Parathyroid adenoma (tissue), 2 donors: ENCODE data around the gene DHRSX.

ENCODE experiments used
- H2AFZ ChIP-seq: fragments of 300-600 bp; sonication (generic); one replicate; pipeline ENCODE4 v1.7.0; 2017; ENCODE audit warnings: antibody characterized with exemption, mild to moderate bottlenecking
- H3K27ac ChIP-seq: fragments of 300-600 bp; sonication (generic); one replicate; pipeline ENCODE4 v1.7.0; 2017
- H3K27me3 ChIP-seq: fragments of 300-600 bp; sonication (generic); one replicate; pipeline ENCODE4 v1.7.0; 2017; ENCODE audit warnings: low read length; ENCODE audit not compliant: control insufficient read depth, insufficient read depth
- H3K36me3 ChIP-seq: fragments of 300-600 bp; sonication (generic); one replicate; pipeline ENCODE4 v1.7.0; 2017; ENCODE audit warnings: low read length; ENCODE audit not compliant: control insufficient read depth, insufficient read depth
- H3K4me1 ChIP-seq: fragments of 300-600 bp; sonication (generic); one replicate; pipeline ENCODE4 v1.7.0; 2017; ENCODE audit warnings: control low read depth
- H3K4me2 ChIP-seq: fragments of 300-600 bp; sonication (generic); one replicate; pipeline ENCODE4 v1.7.0; 2017; ENCODE audit warnings: low read length
- H3K4me3 ChIP-seq: fragments of 300-600 bp; sonication (generic); one replicate; pipeline ENCODE4 v1.7.0; 2017; ENCODE audit warnings: low read depth, low read length
- H3K79me2 ChIP-seq: fragments of 300-600 bp; sonication (generic); one replicate; pipeline ENCODE4 v1.7.0; 2017; ENCODE audit warnings: control low read depth
- H3K9ac ChIP-seq: fragments of 300-600 bp; sonication (generic); one replicate; pipeline ENCODE4 v1.7.0; 2017; ENCODE audit warnings: mild to moderate bottlenecking
- H3K9me3 ChIP-seq: fragments of 300-600 bp; sonication (generic); one replicate; pipeline ENCODE4 v1.7.0; 2017; ENCODE audit warnings: low read length; ENCODE audit not compliant: control insufficient read depth
- TF ChIP-seq, protein P1 (sequence below): fragments of 300-600 bp; sonication (generic); IDR thresholded peaks from one replicate; pipeline ENCODE4 v1.7.0; 2017; ENCODE audit warnings: antibody characterized with exemption, mild to moderate bottlenecking
- donor health status: primary hyperparathyroidism.

Gene DHRSX

DNA sequence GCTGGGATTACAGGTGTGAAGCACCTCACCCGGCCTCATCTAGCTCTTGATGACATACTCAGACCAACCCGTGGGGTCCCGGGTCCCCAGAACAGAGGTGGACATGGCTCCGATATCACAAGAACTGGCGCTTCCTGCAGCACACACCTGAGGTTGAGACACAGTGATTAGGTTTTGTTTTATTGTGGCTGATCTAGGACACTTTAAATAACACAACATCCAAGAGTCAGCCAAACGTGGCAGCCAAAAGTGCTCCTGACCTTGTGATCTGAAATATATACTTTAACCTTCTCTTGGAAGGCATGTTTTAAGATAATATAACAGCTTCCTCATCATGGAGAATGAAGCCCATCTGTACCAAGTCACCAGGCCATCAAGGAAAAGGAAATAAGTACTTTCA is 198.9 kb downstream of the DHRSX start:
- Histone ChIP-seq H3K9me3 (no peaks in the 10 kb centered on the region), H3K36me3 (no peaks in the 10 kb centered on the region), H3K4me2 (no peak overlapping the region), H3K27me3 (no peaks in the 10 kb centered on the region), H3K27ac (no peak overlapping the region), H3K79me2 (no peaks in the 10 kb centered on the region), H3K4me1 (no peaks in the 10 kb centered on the region), H2AFZ (no peak overlapping the region), H3K4me3 (no peak overlapping the region), H3K9ac (no peak overlapping the region)
- TF ChIP-seq, protein P1, sequence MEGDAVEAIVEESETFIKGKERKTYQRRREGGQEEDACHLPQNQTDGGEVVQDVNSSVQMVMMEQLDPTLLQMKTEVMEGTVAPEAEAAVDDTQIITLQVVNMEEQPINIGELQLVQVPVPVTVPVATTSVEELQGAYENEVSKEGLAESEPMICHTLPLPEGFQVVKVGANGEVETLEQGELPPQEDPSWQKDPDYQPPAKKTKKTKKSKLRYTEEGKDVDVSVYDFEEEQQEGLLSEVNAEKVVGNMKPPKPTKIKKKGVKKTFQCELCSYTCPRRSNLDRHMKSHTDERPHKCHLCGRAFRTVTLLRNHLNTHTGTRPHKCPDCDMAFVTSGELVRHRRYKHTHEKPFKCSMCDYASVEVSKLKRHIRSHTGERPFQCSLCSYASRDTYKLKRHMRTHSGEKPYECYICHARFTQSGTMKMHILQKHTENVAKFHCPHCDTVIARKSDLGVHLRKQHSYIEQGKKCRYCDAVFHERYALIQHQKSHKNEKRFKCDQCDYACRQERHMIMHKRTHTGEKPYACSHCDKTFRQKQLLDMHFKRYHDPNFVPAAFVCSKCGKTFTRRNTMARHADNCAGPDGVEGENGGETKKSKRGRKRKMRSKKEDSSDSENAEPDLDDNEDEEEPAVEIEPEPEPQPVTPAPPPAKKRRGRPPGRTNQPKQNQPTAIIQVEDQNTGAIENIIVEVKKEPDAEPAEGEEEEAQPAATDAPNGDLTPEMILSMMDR = no peak

DNA sequence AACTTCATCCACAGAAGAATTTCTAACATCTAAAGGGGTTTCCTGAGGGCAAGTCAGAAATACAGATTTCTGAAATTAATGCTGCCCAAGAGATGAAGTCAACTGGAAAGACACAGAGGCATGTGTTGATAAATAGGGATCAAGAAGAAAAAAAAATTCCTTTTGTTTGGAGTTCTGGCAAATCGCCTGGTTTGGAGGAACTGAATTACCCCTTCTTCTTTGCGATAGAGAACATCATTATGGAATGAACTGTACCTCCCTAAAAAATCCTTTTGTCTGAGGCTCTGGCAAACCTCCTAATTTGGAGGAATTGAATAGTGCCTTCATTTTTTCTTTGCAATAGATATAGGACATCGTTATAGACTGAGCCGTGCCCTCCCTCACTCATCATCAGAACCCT is 200.9 kb downstream of the DHRSX start:
- Histone ChIP-seq H3K4me2 (no peak overlapping the region), H3K27ac (no peak overlapping the region), H3K9me3 (no peaks in the 10 kb centered on the region), H2AFZ (no peak overlapping the region), H3K36me3 (no peaks in the 10 kb centered on the region), H3K4me1 (no peaks in the 10 kb centered on the region), H3K9ac (no peak overlapping the region), H3K4me3 (no peak overlapping the region), H3K27me3 (no peaks in the 10 kb centered on the region), H3K79me2 (no peaks in the 10 kb centered on the region)
- TF ChIP-seq, protein P1 = no peak

- no peaks in the 10 kb centered on the region for H3K9me3 ChIP-seq
- H2AFZ ChIP-seq = no peak overlapping the region
- H3K36me3 ChIP-seq = no peaks in the 10 kb centered on the region
- no peaks in the 10 kb centered on the region for H3K4me1 ChIP-seq
- no peak overlapping the region for H3K4me3 ChIP-seq
- H3K27me3 ChIP-seq = no peaks in the 10 kb centered on the region
- H3K9ac ChIP-seq = no peak overlapping the region
- H3K79me2 ChIP-seq = no peaks in the 10 kb centered on the region
- no peak overlapping the region for H3K4me2 ChIP-seq
- TF ChIP-seq, protein P1 = no peak
- H3K27ac ChIP-seq = no peak overlapping the region
Observed at GRCh38 chrX:2286731-2287130, 214.0 kb downstream of the DHRSX start.

DNA sequence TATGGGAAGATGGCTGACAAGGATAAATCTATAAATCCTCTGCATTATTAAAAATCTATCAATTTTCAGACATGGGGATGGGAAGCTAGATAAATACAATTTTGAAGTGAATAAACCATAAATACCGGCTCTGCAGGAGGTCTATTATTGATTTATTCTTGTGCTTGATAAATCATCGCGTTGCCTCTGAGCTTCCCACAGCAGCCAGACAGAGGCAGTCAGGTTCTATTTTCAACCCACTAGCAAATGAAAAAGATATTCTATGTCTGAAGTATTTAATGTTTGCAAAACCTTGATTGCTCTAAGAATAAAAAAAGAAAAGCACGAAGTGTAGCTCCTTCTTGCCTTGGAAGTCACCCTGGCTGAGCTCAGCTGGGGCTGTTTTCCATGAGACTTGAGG is 216.2 kb downstream of the DHRSX start:
- Histone ChIP-seq H2AFZ (no peak overlapping the region), H3K9ac (no peak overlapping the region), H3K79me2 (no peaks in the 10 kb centered on the region), H3K9me3 (no peaks in the 10 kb centered on the region), H3K36me3 (no peaks in the 10 kb centered on the region), H3K4me2 (no peak overlapping the region), H3K4me3 (no peak overlapping the region), H3K4me1 (no peaks in the 10 kb centered on the region), H3K27ac (no peak overlapping the region), H3K27me3 (no peaks in the 10 kb centered on the region)
- TF ChIP-seq, protein P1 = no peak

DNA sequence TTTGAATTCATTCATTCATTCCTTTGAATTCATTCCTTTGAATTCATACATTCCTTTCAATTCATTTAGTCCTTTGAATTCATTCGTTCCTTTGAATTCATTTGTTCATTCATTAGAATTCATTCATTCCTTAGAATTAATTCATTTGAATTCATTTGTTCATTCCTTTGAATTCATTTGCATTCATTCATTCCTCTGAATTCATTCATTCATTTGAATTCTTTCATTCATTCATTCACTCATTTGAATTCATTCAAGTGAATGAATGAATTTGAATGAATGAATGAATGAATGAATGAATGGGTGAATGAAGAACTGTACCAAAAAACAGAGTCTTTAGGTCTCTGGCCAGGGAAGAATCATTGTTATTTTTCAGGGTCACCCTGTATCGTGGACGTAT is 216.6 kb downstream of the DHRSX start:
- Histone ChIP-seq H3K4me2 (no peak overlapping the region), H3K36me3 (no peaks in the 10 kb centered on the region), H3K9ac (no peak overlapping the region), H3K9me3 (no peaks in the 10 kb centered on the region), H3K4me3 (no peak overlapping the region), H3K79me2 (no peaks in the 10 kb centered on the region), H2AFZ (no peak overlapping the region), H3K27ac (no peak overlapping the region), H3K27me3 (no peaks in the 10 kb centered on the region), H3K4me1 (no peaks in the 10 kb centered on the region)
- TF ChIP-seq, protein P1 = no peak
